Type B pancreatic cell (in vitro differentiated cells): Measurements from ENCODE around the gene RTN4RL1. TPM values are rescaled to one million over a fixed set of nuclear protein-coding genes. Genes with fewer than 3 reads are reported as not detected.

Source experiments
- DNase-seq: peaks from one replicate; pipeline ENCODE4 v3.0.0; 2021; ENCODE audit warnings: mixed read lengths; ENCODE audit not compliant: unreplicated experiment; ENCODE audit errors: extremely low spot score
- H3K27ac Mint-ChIP-seq: 2 replicates; pipeline ENCODE4 v1.8.0; 2021; ENCODE audit warnings: mild to moderate bottlenecking, mixed read lengths
- H3K27me3 Mint-ChIP-seq: 2 replicates; pipeline ENCODE4 v1.8.0; 2021; ENCODE audit warnings: mixed read lengths
- H3K36me3 Mint-ChIP-seq: 2 replicates; pipeline ENCODE4 v1.8.0; 2021; ENCODE audit warnings: mixed read lengths
- H3K4me1 Mint-ChIP-seq: one replicate; pipeline ENCODE4 v1.8.0; 2021; ENCODE audit warnings: mixed read lengths; ENCODE audit not compliant: unreplicated experiment
- H3K4me3 Mint-ChIP-seq: 2 replicates; pipeline ENCODE4 v1.8.0; 2021; ENCODE audit warnings: mild to moderate bottlenecking, mixed read lengths
- H3K9me3 Mint-ChIP-seq: 2 replicates; pipeline ENCODE4 v1.8.0; 2021; ENCODE audit warnings: mixed read lengths
- CTCF ChIP-seq: fragments of 200-600 bp; sonication (generic); conservative IDR thresholded peaks from 2 replicates; pipeline ENCODE4 v1.5.0; 2021; ENCODE audit warnings: antibody characterized with exemption, mild to moderate bottlenecking
- total RNA-seq: library from RNA; stranded (reverse); gene quantifications from 2 replicates; pipeline ENCODE4 v1.2.1, GENCODE V29; 2021; ENCODE audit warnings: low replicate concordance

Gene RTN4RL1
- total RNA-seq, 1 donor from 2014 or later, result 1.7 TPM

- no peak overlapping the region for H3K27ac Mint-ChIP-seq
- H3K27me3 Mint-ChIP-seq, result peaks cover 8% of the 10 kb centered on the region
- H3K36me3 Mint-ChIP-seq, result no peaks in the 10 kb centered on the region
- no peak for TF ChIP-seq CTCF
- H3K9me3 Mint-ChIP-seq, result no peaks in the 10 kb centered on the region
- H3K4me3 Mint-ChIP-seq, result no peak overlapping the region
- H3K4me1 Mint-ChIP-seq, result peaks cover 18% of the 10 kb centered on the region
- DNase-seq, result no peak
Measured at GRCh38 chr17:1976000-1976682, 49.0 kb downstream of the RTN4RL1 start.

- no peak for DNase-seq
- Mint-ChIP-seq H3K4me3 (no peak overlapping the region), H3K36me3 (no peaks in the 10 kb centered on the region), H3K27me3 (peaks cover 8% of the 10 kb centered on the region), H3K4me1 (peaks cover 18% of the 10 kb centered on the region), H3K27ac (peak overlapping the region; percentile 15), H3K9me3 (no peaks in the 10 kb centered on the region)
- no peak for TF ChIP-seq CTCF
Measured at GRCh38 chr17:1975573-1975972, 49.6 kb downstream of the RTN4RL1 start.

- Mint-ChIP-seq H3K4me1 (peaks cover 32% of the 10 kb centered on the region), H3K9me3 (no peaks in the 10 kb centered on the region), H3K27ac (no peak overlapping the region), H3K27me3 (peaks cover 8% of the 10 kb centered on the region), H3K36me3 (no peaks in the 10 kb centered on the region), H3K4me3 (peak overlapping the region; percentile 54)
- no peak for DNase-seq
- TF ChIP-seq CTCF, result peak; percentile 40
Measured at GRCh38 chr17:1972487-1973160, 52.5 kb downstream of the RTN4RL1 start.

DNA sequence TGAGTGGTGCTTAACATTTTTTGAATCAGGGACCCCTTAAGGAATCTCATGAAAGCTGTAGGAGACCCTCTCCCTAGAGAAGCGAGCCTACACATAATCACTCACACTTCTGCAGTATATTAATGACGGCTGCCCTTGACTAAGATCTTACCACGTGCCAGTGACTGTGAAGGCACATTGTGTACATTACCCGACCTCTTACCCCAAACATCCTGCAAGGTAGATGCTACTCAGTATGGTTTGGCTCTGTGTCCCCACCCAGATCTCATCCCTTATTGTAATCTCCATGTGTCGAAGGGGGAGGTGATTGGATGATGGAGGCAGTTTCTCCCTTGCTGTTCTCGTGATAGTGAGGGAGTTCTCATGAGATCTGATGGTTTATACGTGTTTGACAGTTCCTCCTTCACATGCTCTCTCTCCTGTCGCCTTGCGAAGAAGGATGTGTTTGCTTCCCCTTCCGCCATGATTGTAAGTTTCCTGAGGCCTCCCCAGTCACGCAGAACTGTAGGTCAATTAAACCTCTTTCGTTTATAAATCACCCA, 54.2 kb downstream of the RTN4RL1 start:
- H3K4me1 Mint-ChIP-seq, result peaks cover 45% of the 10 kb centered on the region
- H3K27me3 Mint-ChIP-seq, result peaks cover 2% of the 10 kb centered on the region

GRCh38 chr17:1969712-1970111, 55.4 kb downstream of the RTN4RL1 start:
- no peaks in the 10 kb centered on the region for H3K36me3 Mint-ChIP-seq
- peaks cover 44% of the 10 kb centered on the region for H3K4me1 Mint-ChIP-seq
- no peaks in the 10 kb centered on the region for H3K27me3 Mint-ChIP-seq
- H3K27ac Mint-ChIP-seq, result no peak overlapping the region
- TF ChIP-seq CTCF, result no peak
- no peak overlapping the region for H3K4me3 Mint-ChIP-seq
- H3K9me3 Mint-ChIP-seq, result no peaks in the 10 kb centered on the region
- DNase-seq, result no peak

More for the DNA sequence above, 54.2 kb downstream of the RTN4RL1 start:
- Mint-ChIP-seq H3K27ac (no peak overlapping the region), H3K4me3 (no peak overlapping the region), H3K9me3 (no peaks in the 10 kb centered on the region), H3K36me3 (no peaks in the 10 kb centered on the region)
- no peak for TF ChIP-seq CTCF
- DNase-seq, result no peak
